ENCODE measurements around the gene MPDZ.
"Not testable (repeated sequence)": the region's sequence is repeated elsewhere in the genome, so short reads cannot be mapped to it uniquely, and the experiment has no call there.

Gene MPDZ

GRCh38 chr9:13234932-13235331 is 44.6 kb downstream of the MPDZ start:
- no peaks in the 10 kb centered on the region for H3K27me3 ChIP-seq (ENCODE audit: insufficient read depth, low read length)
- H2AFZ ChIP-seq (ENCODE audit: low read length): no peak overlapping the region
- no peaks in the 10 kb centered on the region for H3F3A ChIP-seq (ENCODE audit: insufficient read depth, low read length)
- no peak overlapping the region for H3K4me2 ChIP-seq (ENCODE audit: low read length)
- no peaks in the 10 kb centered on the region for H3K9me3 ChIP-seq (ENCODE audit: low read length)
- H3K36me3 ChIP-seq (ENCODE audit: insufficient read depth, low read length): no peaks in the 10 kb centered on the region
- TF ChIP-seq, protein P1, sequence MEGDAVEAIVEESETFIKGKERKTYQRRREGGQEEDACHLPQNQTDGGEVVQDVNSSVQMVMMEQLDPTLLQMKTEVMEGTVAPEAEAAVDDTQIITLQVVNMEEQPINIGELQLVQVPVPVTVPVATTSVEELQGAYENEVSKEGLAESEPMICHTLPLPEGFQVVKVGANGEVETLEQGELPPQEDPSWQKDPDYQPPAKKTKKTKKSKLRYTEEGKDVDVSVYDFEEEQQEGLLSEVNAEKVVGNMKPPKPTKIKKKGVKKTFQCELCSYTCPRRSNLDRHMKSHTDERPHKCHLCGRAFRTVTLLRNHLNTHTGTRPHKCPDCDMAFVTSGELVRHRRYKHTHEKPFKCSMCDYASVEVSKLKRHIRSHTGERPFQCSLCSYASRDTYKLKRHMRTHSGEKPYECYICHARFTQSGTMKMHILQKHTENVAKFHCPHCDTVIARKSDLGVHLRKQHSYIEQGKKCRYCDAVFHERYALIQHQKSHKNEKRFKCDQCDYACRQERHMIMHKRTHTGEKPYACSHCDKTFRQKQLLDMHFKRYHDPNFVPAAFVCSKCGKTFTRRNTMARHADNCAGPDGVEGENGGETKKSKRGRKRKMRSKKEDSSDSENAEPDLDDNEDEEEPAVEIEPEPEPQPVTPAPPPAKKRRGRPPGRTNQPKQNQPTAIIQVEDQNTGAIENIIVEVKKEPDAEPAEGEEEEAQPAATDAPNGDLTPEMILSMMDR (IDR thresholded peaks at IDR 0.05; ENCODE audit: low read length): no peak
- TF ChIP-seq EZH2 (IDR thresholded peaks at IDR 0.05; ENCODE audit: borderline replicate concordance, low read length): no peak
- no peaks in the 10 kb centered on the region for H3K9me2 ChIP-seq (ENCODE audit: low read depth, low read length)
- no peak overlapping the region for H3K4me3 ChIP-seq (ENCODE audit: low read depth, low read length, poor library complexity, severe bottlenecking)
- H3K4me1 ChIP-seq (ENCODE audit: insufficient read depth, low read length, severe bottlenecking): no peaks in the 10 kb centered on the region
- H3K27ac ChIP-seq (ENCODE audit: low read depth, low read length, poor library complexity, severe bottlenecking): no peak overlapping the region
- no peak overlapping the region for H3K9ac ChIP-seq (ENCODE audit: low read length)
- no peaks in the 10 kb centered on the region for H4K20me1 ChIP-seq (ENCODE audit: insufficient read depth, low read length)
- H3K79me2 ChIP-seq (ENCODE audit: insufficient read depth, low read length): no peaks in the 10 kb centered on the region

- TF ChIP-seq, protein P1 (IDR thresholded peaks at IDR 0.05; ENCODE audit: low read length): no peak
- TF ChIP-seq EZH2 (IDR thresholded peaks at IDR 0.05; ENCODE audit: borderline replicate concordance, low read length): no peak
- Histone ChIP-seq H3K9ac (ENCODE audit: low read length) (no peak overlapping the region), H3K9me2 (ENCODE audit: low read depth, low read length) (no peaks in the 10 kb centered on the region), H3K27ac (ENCODE audit: low read depth, low read length, poor library complexity, severe bottlenecking) (no peak overlapping the region), H4K20me1 (ENCODE audit: insufficient read depth, low read length) (no peaks in the 10 kb centered on the region), H2AFZ (ENCODE audit: low read length) (no peak overlapping the region), H3F3A (ENCODE audit: insufficient read depth, low read length) (no peaks in the 10 kb centered on the region), H3K79me2 (ENCODE audit: insufficient read depth, low read length) (no peaks in the 10 kb centered on the region), H3K4me1 (ENCODE audit: insufficient read depth, low read length, severe bottlenecking) (no peaks in the 10 kb centered on the region), H3K27me3 (ENCODE audit: insufficient read depth, low read length) (no peaks in the 10 kb centered on the region), H3K36me3 (ENCODE audit: insufficient read depth, low read length) (no peaks in the 10 kb centered on the region), H3K4me2 (ENCODE audit: low read length) (no peak overlapping the region), H3K4me3 (ENCODE audit: low read depth, low read length, poor library complexity, severe bottlenecking) (no peak overlapping the region), H3K9me3 (ENCODE audit: low read length) (no peaks in the 10 kb centered on the region)
Measured at GRCh38 chr9:13228431-13228830, 51.1 kb downstream of the MPDZ start.

- no peaks in the 10 kb centered on the region for H3F3A ChIP-seq (ENCODE audit: insufficient read depth, low read length)
- no peak overlapping the region for H3K4me3 ChIP-seq (ENCODE audit: low read depth, low read length, poor library complexity, severe bottlenecking)
- no peak overlapping the region for H3K4me2 ChIP-seq (ENCODE audit: low read length)
- no peak overlapping the region for H3K27ac ChIP-seq (ENCODE audit: low read depth, low read length, poor library complexity, severe bottlenecking)
- no peaks in the 10 kb centered on the region for H3K36me3 ChIP-seq (ENCODE audit: insufficient read depth, low read length)
- no peaks in the 10 kb centered on the region for H4K20me1 ChIP-seq (ENCODE audit: insufficient read depth, low read length)
- no peaks in the 10 kb centered on the region for H3K9me2 ChIP-seq (ENCODE audit: low read depth, low read length)
- H2AFZ ChIP-seq (ENCODE audit: low read length): no peak overlapping the region
- TF ChIP-seq, protein P1 (IDR thresholded peaks at IDR 0.05; ENCODE audit: low read length): no peak
- TF ChIP-seq EZH2 (IDR thresholded peaks at IDR 0.05; ENCODE audit: borderline replicate concordance, low read length): no peak
- H3K9me3 ChIP-seq (ENCODE audit: low read length): no peaks in the 10 kb centered on the region
- H3K9ac ChIP-seq (ENCODE audit: low read length): no peak overlapping the region
- H3K4me1 ChIP-seq (ENCODE audit: insufficient read depth, low read length, severe bottlenecking): no peaks in the 10 kb centered on the region
- H3K27me3 ChIP-seq (ENCODE audit: insufficient read depth, low read length): no peaks in the 10 kb centered on the region
- no peaks in the 10 kb centered on the region for H3K79me2 ChIP-seq (ENCODE audit: insufficient read depth, low read length)
Measured at GRCh38 chr9:13224366-13224765, 55.1 kb downstream of the MPDZ start.

GRCh38 chr9:13222733-13223132 is 56.8 kb downstream of the MPDZ start:
- H3K9me2 ChIP-seq (ENCODE audit: low read depth, low read length); H4K20me1 ChIP-seq (ENCODE audit: insufficient read depth, low read length); H3K36me3 ChIP-seq (ENCODE audit: insufficient read depth, low read length); H3F3A ChIP-seq (ENCODE audit: insufficient read depth, low read length); H3K27ac ChIP-seq (ENCODE audit: low read depth, low read length, poor library complexity, severe bottlenecking); H3K4me3 ChIP-seq (ENCODE audit: low read depth, low read length, poor library complexity, severe bottlenecking); H3K9ac ChIP-seq (ENCODE audit: low read length); H3K9me3 ChIP-seq (ENCODE audit: low read length); H3K4me2 ChIP-seq (ENCODE audit: low read length); H3K79me2 ChIP-seq (ENCODE audit: insufficient read depth, low read length); H2AFZ ChIP-seq (ENCODE audit: low read length); H3K4me1 ChIP-seq (ENCODE audit: insufficient read depth, low read length, severe bottlenecking); H3K27me3 ChIP-seq (ENCODE audit: insufficient read depth, low read length): not testable (repeated sequence)

All from OCI-LY1 (cell line).